Measurements from ENCODE around the gene SMPD3.
A peak's percentile ranks its signal among the peaks of the same experiment; 100 is the strongest.

Gene SMPD3

GRCh38 chr16:68383858-68384257, 64.5 kb downstream of the SMPD3 start:
- DNase-seq (ENCODE audit: low read depth, low spot score), result no peak

DNA sequence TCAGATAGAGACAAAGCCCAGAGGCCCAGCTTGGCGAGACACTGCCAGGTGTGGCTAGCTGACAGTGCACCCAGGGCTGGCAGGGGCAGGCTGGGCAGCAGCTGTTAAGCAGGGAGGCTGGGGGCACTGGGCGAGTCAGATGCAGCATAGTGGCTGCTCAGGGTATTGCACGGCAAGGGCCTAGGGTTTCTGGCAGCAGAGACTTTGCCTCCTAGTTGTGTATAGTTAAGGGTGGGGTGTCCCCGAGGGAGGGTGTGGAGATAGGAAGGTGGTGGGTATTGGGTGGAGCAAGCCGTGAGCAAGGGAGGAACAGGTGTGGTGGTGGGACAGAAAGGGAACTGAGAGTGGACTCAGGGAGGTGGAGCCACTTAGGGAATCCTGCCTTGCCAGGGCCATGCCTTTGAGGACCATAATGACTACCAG, 66.0 kb downstream of the SMPD3 start:
- DNase-seq (ENCODE audit: low read depth, low spot score), result no peak

GRCh38 chr16:68381363-68381724, 67.0 kb downstream of the SMPD3 start:
- DNase-seq (ENCODE audit: low read depth, low spot score), result no peak

GRCh38 chr16:68380676-68381362, 67.5 kb downstream of the SMPD3 start:
- DNase-seq (ENCODE audit: low read depth, low spot score), result no peak

GRCh38 chr16:68380348-68380670, 68.0 kb downstream of the SMPD3 start:
- DNase-seq (ENCODE audit: low read depth, low spot score), result no peak

DNA sequence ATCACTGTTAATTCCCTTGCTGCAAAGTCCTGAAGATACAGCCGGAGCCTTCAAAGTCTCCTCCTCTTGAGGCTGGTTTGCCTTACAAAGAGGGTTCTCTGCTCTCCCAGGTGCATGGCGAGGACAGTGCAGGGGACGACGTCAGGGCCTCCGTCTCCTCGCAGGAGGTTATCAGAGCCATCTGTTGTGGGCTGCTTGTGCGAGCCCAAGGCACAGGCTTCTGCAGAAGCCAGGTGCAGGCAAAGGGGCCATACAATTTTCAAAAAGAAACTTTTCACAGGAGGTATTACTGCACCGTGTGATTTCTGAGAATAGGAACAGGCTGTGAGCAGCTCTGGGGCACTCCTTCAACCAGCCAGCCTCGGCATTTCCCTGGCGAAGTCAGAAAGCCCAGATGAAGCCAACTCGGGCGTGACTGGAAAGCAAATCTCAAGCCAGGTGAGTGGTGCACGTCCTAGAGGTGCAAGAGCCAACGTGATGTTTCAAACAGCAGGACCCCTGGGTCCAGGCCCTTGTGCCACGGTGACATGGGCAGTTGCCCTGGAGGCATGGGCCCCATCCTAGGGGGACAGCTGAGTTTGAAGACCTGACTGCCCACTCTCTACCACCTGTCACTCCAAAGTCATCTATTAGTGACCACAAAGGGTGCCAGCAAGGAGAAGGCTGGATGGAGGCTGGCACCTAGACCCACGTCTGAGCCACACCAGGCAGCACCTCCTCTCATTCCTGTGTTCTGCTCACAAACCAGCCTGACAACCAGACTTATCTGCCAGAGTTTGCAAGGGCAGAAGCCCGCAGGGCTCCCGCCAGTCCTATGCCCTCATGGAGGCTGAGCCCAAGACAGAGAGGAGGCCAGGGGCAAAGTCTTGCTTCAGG, 68.6 kb downstream of the SMPD3 start:
- no peak for DNase-seq (ENCODE audit: low read depth, low spot score)

DNA sequence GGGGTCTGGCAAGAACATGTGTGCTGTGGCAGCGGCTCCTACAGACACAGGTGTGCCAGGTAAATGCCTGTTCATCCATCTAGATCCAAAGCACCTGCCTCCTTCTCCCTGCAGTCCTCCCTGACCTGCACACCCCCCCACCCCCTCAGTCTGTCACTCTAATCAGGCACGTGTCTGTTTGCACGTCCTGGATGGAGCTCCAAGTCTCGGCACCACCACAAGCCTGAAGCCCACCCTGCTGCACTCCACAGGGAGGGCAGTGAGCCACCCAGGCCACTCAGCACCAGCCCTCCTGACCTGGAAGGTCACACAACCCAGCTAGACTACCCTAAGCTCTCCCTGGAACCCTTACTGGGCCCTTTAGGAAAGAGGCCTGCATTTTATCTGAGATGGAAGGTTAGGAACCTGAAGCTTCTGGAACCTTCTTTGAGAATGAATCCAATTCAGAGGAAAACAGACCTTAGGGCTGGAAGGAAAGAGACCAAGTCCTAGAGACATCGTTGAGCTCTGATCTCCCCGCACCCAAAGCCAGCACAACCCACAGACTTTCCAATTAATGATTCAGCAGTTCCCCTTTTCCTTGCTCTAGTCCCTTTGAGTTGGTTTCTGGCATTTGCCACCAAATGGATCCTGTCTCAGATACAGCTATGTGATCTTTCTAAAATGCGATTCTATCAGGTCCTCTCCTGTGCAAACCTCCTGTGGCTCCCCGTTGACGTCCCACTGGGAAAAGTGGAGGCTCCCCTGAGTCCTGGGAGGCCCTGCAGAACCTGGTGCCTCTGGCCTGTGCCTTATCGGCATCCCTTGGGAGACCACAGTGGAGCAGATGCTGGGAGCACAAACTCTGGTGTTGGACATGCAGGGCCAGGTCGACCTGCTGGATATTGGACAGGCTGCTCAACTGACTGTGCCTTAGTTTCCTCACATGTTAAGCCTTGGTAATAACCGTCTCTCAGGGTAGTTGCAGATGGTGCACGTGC, 69.6 kb downstream of the SMPD3 start:
- no peak for DNase-seq (ENCODE audit: low read depth, low spot score)

GRCh38 chr16:68377667-68378393, 70.5 kb downstream of the SMPD3 start:
- peak; percentile 72 for DNase-seq (ENCODE audit: low read depth, low spot score)

GRCh38 chr16:68377221-68377620, 71.1 kb downstream of the SMPD3 start:
- DNase-seq (ENCODE audit: low read depth, low spot score), result no peak

- no peak for DNase-seq (ENCODE audit: low read depth, low spot score)
These were observed 71.7 kb downstream of the SMPD3 start for GRCh38 chr16:68376590-68376989.

DNA sequence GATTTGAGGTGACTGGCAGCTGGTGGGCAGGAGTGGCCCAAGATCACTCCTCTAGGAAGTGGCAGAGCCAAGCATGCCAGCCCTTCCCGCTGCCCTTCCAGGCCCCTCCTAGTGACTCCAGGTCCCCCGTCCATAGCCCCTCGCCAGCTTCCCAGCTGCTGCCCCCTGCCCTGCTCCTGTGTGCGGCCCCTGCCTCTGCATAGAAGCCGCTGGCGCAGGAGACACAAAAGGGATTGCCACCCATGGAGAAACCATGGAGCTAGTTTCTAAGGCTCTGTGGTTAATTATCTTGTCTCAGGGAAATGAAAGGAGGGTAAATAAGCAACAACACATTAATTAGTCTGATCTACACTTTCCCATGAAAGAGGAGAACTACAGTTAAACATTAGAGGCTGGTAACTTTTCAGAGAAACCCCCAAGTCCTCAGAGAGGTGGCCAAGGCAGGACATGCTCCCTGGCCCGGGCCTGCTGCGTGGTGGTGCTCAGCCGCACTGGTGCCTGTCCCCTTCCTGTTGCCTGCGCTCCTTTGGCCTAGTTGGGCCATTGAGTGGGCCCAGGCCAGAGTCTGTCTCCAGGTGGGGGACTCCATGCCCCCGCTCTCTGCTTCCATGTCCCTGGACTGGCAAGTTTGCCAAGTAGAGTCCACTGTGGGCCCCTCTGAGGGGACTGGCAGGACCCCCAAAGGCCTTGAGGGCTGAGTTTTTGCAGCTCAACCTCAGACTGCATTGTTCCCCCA, 72.3 kb downstream of the SMPD3 start:
- no peak for DNase-seq (ENCODE audit: low read depth, low spot score)

- DNase-seq (ENCODE audit: low read depth, low spot score), result no peak
These were observed 73.2 kb downstream of the SMPD3 start for GRCh38 chr16:68374961-68375660.

DNA sequence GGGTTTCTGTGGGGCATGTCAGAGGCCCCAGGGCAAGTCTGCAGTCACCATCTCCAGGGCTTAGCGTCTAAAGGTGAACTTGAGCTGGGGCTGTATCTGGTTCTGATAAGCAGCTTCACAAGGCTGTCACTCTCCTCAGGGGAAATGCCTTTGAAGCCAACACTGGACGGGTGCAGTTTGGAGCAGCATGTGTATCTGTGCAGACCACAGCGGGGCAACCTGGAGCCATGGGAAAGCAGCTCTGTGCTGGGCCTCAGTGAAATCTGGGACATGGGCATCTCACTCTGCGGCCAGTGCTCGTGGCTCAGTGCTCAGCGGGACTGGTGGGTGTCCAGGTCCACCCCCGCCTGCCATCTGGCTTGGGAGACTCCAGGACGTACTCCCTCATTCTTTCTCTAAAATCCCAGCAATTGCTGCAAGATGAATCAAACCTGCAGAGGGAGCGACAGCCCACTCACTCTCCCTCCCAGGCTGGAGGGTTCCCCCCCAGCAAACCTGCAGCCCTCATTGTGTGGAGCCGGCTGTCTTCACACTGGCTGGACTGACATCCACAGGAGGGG, 74.0 kb downstream of the SMPD3 start:
- DNase-seq (ENCODE audit: low read depth, low spot score), result no peak

DNA sequence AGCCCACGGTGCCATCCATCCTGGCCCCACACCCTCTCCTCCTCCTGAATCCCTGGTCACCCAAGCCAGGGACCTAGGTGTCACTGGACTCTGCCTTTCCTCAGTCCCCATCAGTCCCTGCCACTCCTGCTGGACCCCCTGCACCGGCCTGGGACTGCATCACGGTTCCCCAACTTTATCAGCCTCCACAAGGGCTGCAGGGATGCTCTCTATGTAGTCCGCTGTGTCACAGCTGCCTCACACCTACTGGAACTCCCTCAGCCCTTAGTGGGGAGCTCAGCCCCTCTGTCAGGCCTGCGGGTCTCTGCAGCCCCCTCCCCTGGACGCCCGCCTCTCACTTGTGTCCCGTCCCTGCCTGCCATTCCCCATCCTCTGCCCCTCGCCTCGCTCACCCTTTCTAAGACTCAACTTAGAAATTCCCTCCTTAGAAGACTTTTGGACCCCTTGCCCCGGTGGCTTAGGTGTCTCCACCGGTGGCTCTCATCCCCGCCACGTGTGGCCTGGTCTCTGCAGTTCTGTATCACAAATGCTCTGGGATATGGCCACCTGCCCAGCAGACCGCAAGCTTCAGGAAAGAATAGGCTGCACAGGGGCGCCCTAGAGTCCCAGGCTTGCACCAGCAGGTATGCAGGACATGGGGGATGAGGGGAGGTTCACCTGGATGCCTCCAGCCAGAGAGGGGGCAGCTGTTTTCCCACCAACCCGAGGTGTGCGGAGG, 74.6 kb downstream of the SMPD3 start:
- no peak for DNase-seq (ENCODE audit: low read depth, low spot score)

GRCh38 chr16:68372806-68373205, 75.5 kb downstream of the SMPD3 start:
- DNase-seq (ENCODE audit: low read depth, low spot score), result no peak

GRCh38 chr16:68372381-68372720, 76.0 kb downstream of the SMPD3 start:
- DNase-seq (ENCODE audit: low read depth, low spot score), result no peak

DNA sequence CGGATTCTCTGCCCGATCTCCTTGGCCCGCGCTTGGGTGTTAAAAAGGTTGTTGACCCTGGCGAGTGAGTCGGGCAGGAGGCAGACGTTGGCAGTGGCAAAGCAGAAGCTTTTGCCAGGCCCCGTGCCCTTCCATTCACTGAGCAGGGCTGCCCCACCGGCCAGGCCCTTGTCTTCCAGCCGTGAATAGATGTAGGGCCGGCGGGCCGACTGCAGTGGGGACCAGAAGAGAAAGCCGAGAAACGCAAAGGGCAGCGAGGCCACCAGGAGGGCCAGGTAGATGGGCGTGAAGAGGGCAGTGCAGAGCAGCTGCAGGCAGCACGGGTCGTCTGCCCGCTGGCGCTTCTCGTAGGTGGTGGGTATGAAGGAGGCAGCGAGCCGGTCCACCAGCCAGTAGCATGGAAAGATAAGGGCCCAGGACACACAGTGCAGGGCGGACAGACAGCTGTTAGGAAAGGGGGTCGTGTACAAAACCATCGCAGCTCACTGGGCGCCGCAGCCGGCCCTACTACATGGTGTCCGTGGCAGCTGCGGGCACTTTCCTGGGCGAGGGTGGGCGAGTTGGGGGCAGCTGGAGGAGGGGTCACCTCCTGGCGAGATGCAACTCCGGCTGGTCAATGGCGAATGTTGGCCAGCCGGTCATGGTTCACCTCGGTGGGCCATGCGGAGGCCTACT, 76.5 kb downstream of the SMPD3 start:
- DNase-seq (ENCODE audit: low read depth, low spot score), result no peak

- no peak for DNase-seq (ENCODE audit: low read depth, low spot score)
These were observed 77.0 kb downstream of the SMPD3 start for GRCh38 chr16:68371276-68371651.

Data from astrocyte of the hippocampus (primary cell).